Upper lobe of right lung (tissue), 1 donor: Measurements from ENCODE around the gene GRIP1. TPM values are rescaled to one million over a fixed set of nuclear protein-coding genes. Genes with fewer than 3 reads are reported as not detected.

Experiments
- ATAC-seq: fragments of 200-7000 bp; cut with Tn5 transposase; one replicate; pipeline ENCODE4 v1.9.1; 2020; ENCODE audit warnings: mild to moderate bottlenecking, moderate library complexity
- DNase-seq: peaks from one replicate; pipeline ENCODE4 v3.0.0-alpha.2; 2020
- H3K27ac ChIP-seq: fragments of 200-600 bp; one replicate; pipeline ENCODE4 v1.8.0; 2022
- H3K27me3 ChIP-seq: fragments of 200-600 bp; one replicate; pipeline ENCODE4 v1.8.0; 2022; ENCODE audit warnings: mild to moderate bottlenecking
- H3K36me3 ChIP-seq: fragments of 200-600 bp; one replicate; pipeline ENCODE4 v1.8.0; 2022
- H3K4me1 ChIP-seq: fragments of 200-600 bp; one replicate; pipeline ENCODE4 v1.8.0; 2022
- H3K4me3 ChIP-seq: fragments of 200-600 bp; one replicate; pipeline ENCODE4 v1.8.0; 2022; ENCODE audit warnings: mild to moderate bottlenecking
- H3K9me3 ChIP-seq: fragments of 200-600 bp; one replicate; pipeline ENCODE4 v1.8.0; 2022
- intact Hi-C: fragments of 100-400 bp; cut with DNase I; formaldehyde crosslinking; loops from one replicate; pipeline ENCODE4 v1.11.0; 2022
- total RNA-seq: library from RNA; stranded (reverse); fragmentation: NEBNext Ultra II Directional; extraction: Animal tissue kit (Norgen Biotek cat#: 25700); gene quantifications from one replicate; pipeline ENCODE4 v1.2.1, GENCODE V29; 2021
- TF ChIP-seq, protein P1 (sequence below): fragments of 200-600 bp; IDR thresholded peaks from one replicate; pipeline ENCODE4 v1.8.0; 2022; ENCODE audit warnings: antibody characterized with exemption
- donor health status: DM: no; HTN: yes; CAD: no; lungs with severe emphysema.

GRIP1 gene
- total RNA-seq, 1 donor from 2014 or later = 5.2 TPM

DNA sequence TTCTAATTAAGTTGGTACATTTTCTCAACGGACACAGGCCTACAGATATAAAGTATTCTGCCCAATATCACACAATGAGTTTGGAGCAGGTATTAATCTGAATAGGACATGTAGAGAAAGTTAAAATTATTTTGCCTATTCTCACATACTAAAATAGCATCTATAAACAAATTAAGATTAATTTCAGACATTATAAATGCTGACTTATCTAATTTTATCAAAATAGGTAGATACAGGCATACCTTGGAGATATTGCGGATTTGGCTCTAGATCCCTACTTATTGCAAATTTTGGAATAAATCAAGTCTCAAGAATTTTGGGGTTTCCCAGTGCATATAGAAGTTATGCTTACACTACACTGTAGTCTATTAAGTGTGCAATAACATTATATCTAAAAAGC lies 41.0 kb upstream of the GRIP1 start:
- H3K4me3 ChIP-seq = no peak overlapping the region
- intact Hi-C loops = no loop called here
- H3K36me3 ChIP-seq = no peaks in the 10 kb centered on the region
- no peaks in the 10 kb centered on the region for H3K9me3 ChIP-seq
- TF ChIP-seq, protein P1, sequence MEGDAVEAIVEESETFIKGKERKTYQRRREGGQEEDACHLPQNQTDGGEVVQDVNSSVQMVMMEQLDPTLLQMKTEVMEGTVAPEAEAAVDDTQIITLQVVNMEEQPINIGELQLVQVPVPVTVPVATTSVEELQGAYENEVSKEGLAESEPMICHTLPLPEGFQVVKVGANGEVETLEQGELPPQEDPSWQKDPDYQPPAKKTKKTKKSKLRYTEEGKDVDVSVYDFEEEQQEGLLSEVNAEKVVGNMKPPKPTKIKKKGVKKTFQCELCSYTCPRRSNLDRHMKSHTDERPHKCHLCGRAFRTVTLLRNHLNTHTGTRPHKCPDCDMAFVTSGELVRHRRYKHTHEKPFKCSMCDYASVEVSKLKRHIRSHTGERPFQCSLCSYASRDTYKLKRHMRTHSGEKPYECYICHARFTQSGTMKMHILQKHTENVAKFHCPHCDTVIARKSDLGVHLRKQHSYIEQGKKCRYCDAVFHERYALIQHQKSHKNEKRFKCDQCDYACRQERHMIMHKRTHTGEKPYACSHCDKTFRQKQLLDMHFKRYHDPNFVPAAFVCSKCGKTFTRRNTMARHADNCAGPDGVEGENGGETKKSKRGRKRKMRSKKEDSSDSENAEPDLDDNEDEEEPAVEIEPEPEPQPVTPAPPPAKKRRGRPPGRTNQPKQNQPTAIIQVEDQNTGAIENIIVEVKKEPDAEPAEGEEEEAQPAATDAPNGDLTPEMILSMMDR = no peak
- H3K27ac ChIP-seq = no peak overlapping the region
- no peak for DNase-seq
- H3K27me3 ChIP-seq = no peaks in the 10 kb centered on the region
- no peak for ATAC-seq
- no peaks in the 10 kb centered on the region for H3K4me1 ChIP-seq

DNA sequence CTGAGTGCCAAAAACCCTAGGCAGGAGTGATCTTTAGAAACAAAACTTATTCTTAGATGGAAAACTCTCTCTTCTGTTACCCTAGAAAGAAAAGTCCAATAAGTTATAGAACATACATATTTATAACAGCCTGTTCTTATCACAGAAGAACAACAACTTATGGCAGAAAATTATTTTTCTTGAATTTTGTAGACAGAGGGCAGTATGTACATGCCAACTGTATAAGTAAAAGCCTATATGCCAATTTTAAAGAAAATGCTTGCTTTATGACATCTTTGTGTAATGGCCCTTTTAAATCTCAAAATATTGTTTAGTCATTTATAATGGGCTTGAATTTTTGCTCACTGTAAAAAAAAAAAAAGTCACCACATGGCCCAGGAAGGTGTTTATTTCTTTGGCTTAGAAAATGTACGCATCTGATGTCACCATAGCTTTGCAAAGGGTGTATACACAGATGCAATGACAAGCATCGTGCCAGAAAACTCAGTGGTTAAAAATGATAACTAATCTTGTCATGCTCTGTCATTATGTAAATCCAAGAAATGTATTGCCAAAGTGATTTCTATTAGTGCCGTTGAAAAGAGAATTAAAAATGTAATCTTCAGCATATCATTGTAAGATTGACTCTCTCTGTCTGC lies 38.3 kb upstream of the GRIP1 start:
- Histone ChIP-seq H3K4me3 (no peak overlapping the region), H3K27me3 (no peaks in the 10 kb centered on the region), H3K9me3 (no peaks in the 10 kb centered on the region), H3K27ac (no peak overlapping the region), H3K4me1 (no peaks in the 10 kb centered on the region), H3K36me3 (no peaks in the 10 kb centered on the region)
- TF ChIP-seq, protein P1 = no peak
- intact Hi-C loops = no loop called here
- DNase-seq (no peak), ATAC-seq (no peak)

DNA sequence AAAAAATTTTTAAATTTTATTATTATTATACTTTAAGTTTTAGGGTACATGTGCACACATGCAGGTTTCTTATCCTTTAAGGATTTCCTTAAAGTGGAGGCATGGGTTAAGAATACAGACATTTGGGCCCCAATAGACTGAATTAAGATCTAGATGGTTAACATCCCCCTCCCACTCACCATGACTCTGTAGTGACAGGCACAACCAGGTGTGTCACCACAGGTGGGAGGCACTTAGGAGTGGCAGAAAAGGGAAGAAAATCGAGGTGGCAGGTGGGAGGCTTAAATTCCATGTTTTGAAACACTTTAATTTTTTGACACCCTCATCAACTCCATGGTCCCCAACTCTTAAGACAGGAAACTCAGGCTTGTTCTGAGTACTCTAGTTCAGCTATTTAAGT lies 37.6 kb upstream of the GRIP1 start:
- ATAC-seq (no peak), DNase-seq (no peak)
- Histone ChIP-seq H3K4me3 (no peak overlapping the region), H3K27ac (no peak overlapping the region), H3K36me3 (no peaks in the 10 kb centered on the region), H3K4me1 (no peaks in the 10 kb centered on the region), H3K27me3 (no peaks in the 10 kb centered on the region), H3K9me3 (no peaks in the 10 kb centered on the region)
- intact Hi-C loops = no loop called here
- TF ChIP-seq, protein P1 = no peak

DNA sequence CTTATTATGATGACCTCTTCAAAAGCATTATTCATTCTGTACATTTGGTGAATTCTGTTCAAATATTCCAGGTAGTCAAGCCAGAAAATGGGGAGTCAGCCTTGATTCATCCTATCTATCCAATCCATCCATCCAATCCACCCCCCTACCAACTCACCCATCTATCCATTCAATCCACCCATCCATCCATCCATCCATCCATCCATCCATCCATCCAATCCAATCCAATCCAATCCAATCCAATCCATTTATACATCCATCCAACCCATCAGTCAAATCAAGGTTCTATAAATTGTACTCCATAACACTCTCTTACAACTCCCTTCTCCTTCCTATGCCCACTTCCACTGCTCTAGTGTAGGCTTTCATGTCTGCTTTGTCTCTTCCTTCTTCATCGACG lies 35.8 kb upstream of the GRIP1 start:
- no peaks in the 10 kb centered on the region for H3K4me1 ChIP-seq
- no peaks in the 10 kb centered on the region for H3K27me3 ChIP-seq
- H3K9me3 ChIP-seq = no peaks in the 10 kb centered on the region
- ATAC-seq (no peak), DNase-seq (no peak)
- intact Hi-C loops = no loop called here
- H3K27ac ChIP-seq = no peak overlapping the region
- H3K36me3 ChIP-seq = no peaks in the 10 kb centered on the region
- TF ChIP-seq, protein P1 = no peak
- H3K4me3 ChIP-seq = no peak overlapping the region

DNA sequence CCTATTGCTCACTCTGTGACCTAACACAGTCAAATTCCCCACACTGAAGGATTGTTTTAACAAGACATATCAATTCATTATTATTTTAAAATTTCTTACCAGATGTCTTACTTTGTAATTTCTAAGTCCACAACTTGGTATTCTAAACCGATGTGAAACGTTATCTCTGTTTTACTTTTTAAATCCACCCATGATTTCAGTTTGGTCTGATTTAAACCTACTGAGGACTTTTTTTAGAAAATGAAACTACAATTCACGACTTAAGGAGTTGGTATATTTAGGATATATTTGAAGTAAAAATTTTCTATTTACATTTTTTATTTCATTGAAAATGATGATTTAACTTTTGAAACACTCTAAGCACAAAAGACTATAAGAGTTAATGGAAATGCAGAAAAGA lies 35.1 kb upstream of the GRIP1 start:
- TF ChIP-seq, protein P1 = no peak

DNA sequence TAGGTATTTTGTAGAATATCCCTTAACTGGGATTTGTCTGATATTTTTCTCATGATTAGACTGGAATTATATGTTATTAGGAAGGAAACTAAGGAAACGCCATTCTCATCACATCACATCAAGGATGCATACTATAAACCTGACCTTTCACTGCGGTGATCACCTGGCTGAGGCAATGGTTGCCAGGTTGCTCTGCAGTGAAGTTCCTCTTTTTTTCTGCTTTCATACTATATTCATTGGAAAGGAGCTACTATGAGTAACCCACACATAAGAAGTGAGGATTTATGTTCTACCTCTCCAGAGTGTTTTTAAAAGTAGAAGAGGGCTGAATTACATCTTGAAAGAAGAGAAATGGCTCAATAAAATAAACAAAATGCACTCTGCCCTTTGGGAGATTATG lies 31.0 kb upstream of the GRIP1 start:
- Histone ChIP-seq H3K36me3 (no peaks in the 10 kb centered on the region), H3K4me1 (no peaks in the 10 kb centered on the region), H3K9me3 (no peaks in the 10 kb centered on the region), H3K27me3 (no peaks in the 10 kb centered on the region), H3K27ac (no peak overlapping the region), H3K4me3 (no peak overlapping the region)
- ATAC-seq (no peak), DNase-seq (no peak)
- intact Hi-C loops = no loop called here
- TF ChIP-seq, protein P1 = no peak

More for the DNA sequence above, 35.1 kb upstream of the GRIP1 start:
- Histone ChIP-seq H3K4me1 (no peaks in the 10 kb centered on the region), H3K27me3 (no peaks in the 10 kb centered on the region), H3K4me3 (no peak overlapping the region), H3K9me3 (no peaks in the 10 kb centered on the region), H3K27ac (no peak overlapping the region), H3K36me3 (no peaks in the 10 kb centered on the region)
- no peak for DNase-seq
- ATAC-seq = no peak
- intact Hi-C loops = no loop called here
